ENCODE measurements around the gene HPX.

HPX gene

GRCh38 chr11:6404342-6405051, 36.3 kb downstream of the HPX start:
- CTCF ChIA-PET: no interaction called here
- POLR2A ChIA-PET: interaction anchor here (3.7 kb wide), 1 partner anchor 14 kb away, joined by 19 read pairs; the partner anchor contains the start of gene APBB1
- TF ChIP-seq BHLHE40 (IDR thresholded peaks at IDR 0.05; ENCODE audit: borderline replicate concordance): no peak
- no peak for TF ChIP-seq SP1 (IDR thresholded peaks at IDR 0.05)
- no peak for TF ChIP-seq ELF4 (IDR thresholded peaks at IDR 0.05)
- TF ChIP-seq, protein P1, sequence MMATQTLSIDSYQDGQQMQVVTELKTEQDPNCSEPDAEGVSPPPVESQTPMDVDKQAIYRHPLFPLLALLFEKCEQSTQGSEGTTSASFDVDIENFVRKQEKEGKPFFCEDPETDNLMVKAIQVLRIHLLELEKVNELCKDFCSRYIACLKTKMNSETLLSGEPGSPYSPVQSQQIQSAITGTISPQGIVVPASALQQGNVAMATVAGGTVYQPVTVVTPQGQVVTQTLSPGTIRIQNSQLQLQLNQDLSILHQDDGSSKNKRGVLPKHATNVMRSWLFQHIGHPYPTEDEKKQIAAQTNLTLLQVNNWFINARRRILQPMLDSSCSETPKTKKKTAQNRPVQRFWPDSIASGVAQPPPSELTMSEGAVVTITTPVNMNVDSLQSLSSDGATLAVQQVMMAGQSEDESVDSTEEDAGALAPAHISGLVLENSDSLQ (IDR thresholded peaks at IDR 0.05): no peak
- TF ChIP-seq LEF1 (IDR thresholded peaks at IDR 0.05; ENCODE audit: borderline replicate concordance): no peak
- TF ChIP-seq SUZ12 (IDR thresholded peaks at IDR 0.05): no peak
- TF ChIP-seq FOXA1 (IDR thresholded peaks at IDR 0.05): no peak
- no peak for TF ChIP-seq FOXM1 (IDR thresholded peaks at IDR 0.05; ENCODE audit: borderline replicate concordance)
- no peak for TF ChIP-seq CTBP1 (IDR thresholded peaks at IDR 0.05; ENCODE audit: borderline replicate concordance)
- no peak for TF ChIP-seq ARNT (IDR thresholded peaks at IDR 0.05)
- TF ChIP-seq L3MBTL2 (conservative IDR thresholded peaks at IDR 0.05): no peak
- TF ChIP-seq TARDBP (IDR thresholded peaks at IDR 0.05): no peak
- no peak for TF ChIP-seq HDGF (IDR thresholded peaks at IDR 0.05; ENCODE audit: borderline replicate concordance)
- TF ChIP-seq FOXK2 (IDR thresholded peaks at IDR 0.05): no peak
- TF ChIP-seq NFRKB (IDR thresholded peaks at IDR 0.05): no peak
- TF ChIP-seq ZNF384 (IDR thresholded peaks at IDR 0.05): no peak
- no peak for DNase-seq (ENCODE audit: extremely low spot score)

- TF ChIP-seq SUZ12 (IDR thresholded peaks at IDR 0.05) (no peak), ELF4 (IDR thresholded peaks at IDR 0.05) (no peak), ARNT (IDR thresholded peaks at IDR 0.05) (no peak), HDGF (IDR thresholded peaks at IDR 0.05; ENCODE audit: borderline replicate concordance) (no peak), CTBP1 (IDR thresholded peaks at IDR 0.05; ENCODE audit: borderline replicate concordance) (no peak), TARDBP (IDR thresholded peaks at IDR 0.05) (no peak), FOXK2 (IDR thresholded peaks at IDR 0.05) (no peak), LEF1 (IDR thresholded peaks at IDR 0.05; ENCODE audit: borderline replicate concordance) (no peak), FOXM1 (IDR thresholded peaks at IDR 0.05; ENCODE audit: borderline replicate concordance) (no peak), NFRKB (IDR thresholded peaks at IDR 0.05) (no peak), ZNF384 (IDR thresholded peaks at IDR 0.05) (no peak), BHLHE40 (IDR thresholded peaks at IDR 0.05; ENCODE audit: borderline replicate concordance) (no peak), SP1 (IDR thresholded peaks at IDR 0.05) (no peak), FOXA1 (IDR thresholded peaks at IDR 0.05) (no peak), L3MBTL2 (conservative IDR thresholded peaks at IDR 0.05) (no peak)
- TF ChIP-seq, protein P1 (IDR thresholded peaks at IDR 0.05): no peak
- POLR2A ChIA-PET: interaction anchor here (1.2 to 3.7 kb wide), 2 partner anchors 13 to 15 kb away, joined by 4 to 19 read pairs; partner anchors contain the start of genes APBB1 and SMPD1
- CTCF ChIA-PET: interaction anchor here (0.5 kb wide), 1 partner anchor 704 kb away, joined by 4 read pairs; no protein-coding TSS in a partner anchor
- no peak for DNase-seq (ENCODE audit: extremely low spot score)
Measured at GRCh38 chr11:6403539-6403938, 37.2 kb downstream of the HPX start.

- DNase-seq (ENCODE audit: extremely low spot score): no peak
- CTCF ChIA-PET: no interaction called here
- POLR2A ChIA-PET: interaction anchor here (1.2 to 3.7 kb wide), 2 partner anchors 12 to 16 kb away, joined by 4 to 19 read pairs; partner anchors contain the start of genes APBB1 and SMPD1
- TF ChIP-seq SUZ12 (IDR thresholded peaks at IDR 0.05): no peak
- TF ChIP-seq CTBP1 (IDR thresholded peaks at IDR 0.05; ENCODE audit: borderline replicate concordance): no peak
- TF ChIP-seq FOXA1 (IDR thresholded peaks at IDR 0.05): no peak
- TF ChIP-seq ZNF384 (IDR thresholded peaks at IDR 0.05): no peak
- no peak for TF ChIP-seq TARDBP (IDR thresholded peaks at IDR 0.05)
- no peak for TF ChIP-seq L3MBTL2 (conservative IDR thresholded peaks at IDR 0.05)
- TF ChIP-seq FOXM1 (IDR thresholded peaks at IDR 0.05; ENCODE audit: borderline replicate concordance): no peak
- no peak for TF ChIP-seq ARNT (IDR thresholded peaks at IDR 0.05)
- no peak for TF ChIP-seq NFRKB (IDR thresholded peaks at IDR 0.05)
- no peak for TF ChIP-seq HDGF (IDR thresholded peaks at IDR 0.05; ENCODE audit: borderline replicate concordance)
- TF ChIP-seq BHLHE40 (IDR thresholded peaks at IDR 0.05; ENCODE audit: borderline replicate concordance): no peak
- TF ChIP-seq, protein P1 (IDR thresholded peaks at IDR 0.05): no peak
- no peak for TF ChIP-seq ELF4 (IDR thresholded peaks at IDR 0.05)
- no peak for TF ChIP-seq FOXK2 (IDR thresholded peaks at IDR 0.05)
- no peak for TF ChIP-seq LEF1 (IDR thresholded peaks at IDR 0.05; ENCODE audit: borderline replicate concordance)
- TF ChIP-seq SP1 (IDR thresholded peaks at IDR 0.05): no peak
Measured at GRCh38 chr11:6402561-6402981, 38.2 kb downstream of the HPX start.

- ChIA-PET CTCF (no interaction called here), POLR2A (interaction anchor here (1.4 to 3.7 kb wide), 2 partner anchors 17 kb away, joined by 6 to 19 read pairs; partner anchors contain the start of gene APBB1)
- no peak for DNase-seq (ENCODE audit: extremely low spot score)
- TF ChIP-seq LEF1 (IDR thresholded peaks at IDR 0.05; ENCODE audit: borderline replicate concordance) (no peak), NFRKB (IDR thresholded peaks at IDR 0.05) (no peak), L3MBTL2 (conservative IDR thresholded peaks at IDR 0.05) (no peak), TARDBP (IDR thresholded peaks at IDR 0.05) (no peak), FOXK2 (IDR thresholded peaks at IDR 0.05) (no peak), ELF4 (IDR thresholded peaks at IDR 0.05) (no peak), HDGF (IDR thresholded peaks at IDR 0.05; ENCODE audit: borderline replicate concordance) (no peak), SP1 (IDR thresholded peaks at IDR 0.05) (no peak), ARNT (IDR thresholded peaks at IDR 0.05) (no peak), BHLHE40 (IDR thresholded peaks at IDR 0.05; ENCODE audit: borderline replicate concordance) (no peak), FOXM1 (IDR thresholded peaks at IDR 0.05; ENCODE audit: borderline replicate concordance) (no peak), SUZ12 (IDR thresholded peaks at IDR 0.05) (no peak), CTBP1 (IDR thresholded peaks at IDR 0.05; ENCODE audit: borderline replicate concordance) (no peak), ZNF384 (IDR thresholded peaks at IDR 0.05) (no peak), FOXA1 (IDR thresholded peaks at IDR 0.05) (no peak)
- TF ChIP-seq, protein P1 (IDR thresholded peaks at IDR 0.05): no peak
Measured at GRCh38 chr11:6402061-6402470, 38.7 kb downstream of the HPX start.
